NCI-H774 (cell line): Measurements from ENCODE around the gene GJB5.

Experiments used
- DNase-seq: peaks from one replicate; lab custom pipeline; 2025; lab: John Stamatoyannopoulos, UW

Gene GJB5

GRCh38 chr1:34776911-34777310 lies 22.1 kb downstream of the GJB5 start:
- no peak for DNase-seq

GRCh38 chr1:34777519-34778321 lies 22.9 kb downstream of the GJB5 start:
- no peak for DNase-seq

- DNase-seq, result no peak
Measured at GRCh38 chr1:34778381-34778780, 23.5 kb downstream of the GJB5 start.

GRCh38 chr1:34779005-34779404 lies 24.2 kb downstream of the GJB5 start:
- DNase-seq, result no peak

GRCh38 chr1:34779526-34779925 lies 24.7 kb downstream of the GJB5 start:
- DNase-seq, result no peak

GRCh38 chr1:34779962-34780361 lies 25.1 kb downstream of the GJB5 start:
- no peak for DNase-seq

- no peak for DNase-seq
Measured at GRCh38 chr1:34780528-34780927, 25.7 kb downstream of the GJB5 start.

- peak; percentile 11 for DNase-seq
Measured at GRCh38 chr1:34781071-34781843, 26.4 kb downstream of the GJB5 start, which contains the start of gene GJB3. TSS of gene GJB3 (plus strand) at chr1:34781214. CDS start at chr1:34784763, 3,549 bp downstream.

- no peak for DNase-seq
Measured at GRCh38 chr1:34781844-34782391, 27.1 kb downstream of the GJB5 start.

GRCh38 chr1:34784751-34785221 lies 29.9 kb downstream of the GJB5 start:
- DNase-seq, result no peak

GRCh38 chr1:34785231-34785874 lies 30.5 kb downstream of the GJB5 start:
- DNase-seq, result no peak

- no peak for DNase-seq
Measured at GRCh38 chr1:34785875-34786470, 31.1 kb downstream of the GJB5 start.

- DNase-seq, result peak; percentile 86
Measured at GRCh38 chr1:34786521-34787325, 31.9 kb downstream of the GJB5 start.

- peak; percentile 11 for DNase-seq
Measured at GRCh38 chr1:34787461-34788420, 32.9 kb downstream of the GJB5 start.

- no peak for DNase-seq
Measured at GRCh38 chr1:34790985-34791384, 36.1 kb downstream of the GJB5 start.

- DNase-seq, result no peak
Measured at GRCh38 chr1:34792424-34792823, 37.6 kb downstream of the GJB5 start.

GRCh38 chr1:34792868-34793727 lies 38.3 kb downstream of the GJB5 start, which contains the start of gene GJA4:
TSS of gene GJA4 (plus strand) at chr1:34792999. CDS start at chr1:34794214, 1,215 bp downstream.
- DNase-seq, result no peak

- no peak for DNase-seq
Measured at GRCh38 chr1:34794001-34794789, 39.3 kb downstream of the GJB5 start.
